Chondrocyte (in vitro differentiated cells): ENCODE measurements around the gene TFF2. TPM values are rescaled to one million over a fixed set of nuclear protein-coding genes. Genes with fewer than 3 reads are reported as not detected.
A peak's percentile ranks its signal among the peaks of the same experiment; 100 is the strongest.

Source experiments
- DNase-seq: peaks from one replicate; pipeline ENCODE4 v3.0.0; 2021; ENCODE audit warnings: mixed read lengths, low spot score
- H3K27ac Mint-ChIP-seq: one replicate; pipeline ENCODE4 v1.8.0; 2021; ENCODE audit warnings: mild to moderate bottlenecking, moderate library complexity, mixed read lengths; ENCODE audit not compliant: unreplicated experiment
- H3K27me3 Mint-ChIP-seq: 2 replicates; pipeline ENCODE4 v1.8.0; 2021; ENCODE audit warnings: low read depth, mixed read lengths
- H3K36me3 Mint-ChIP-seq: 2 replicates; pipeline ENCODE4 v1.8.0; 2021; ENCODE audit warnings: low read depth, mixed read lengths
- H3K4me1 Mint-ChIP-seq: 2 replicates; pipeline ENCODE4 v1.8.0; 2021; ENCODE audit warnings: low read depth, mild to moderate bottlenecking, mixed read lengths
- H3K4me3 Mint-ChIP-seq: one replicate; pipeline ENCODE4 v1.8.0; 2021; ENCODE audit warnings: mild to moderate bottlenecking, moderate library complexity, mixed read lengths; ENCODE audit not compliant: unreplicated experiment
- H3K9me3 Mint-ChIP-seq: 2 replicates; pipeline ENCODE4 v1.8.0; 2021; ENCODE audit warnings: low read depth, mixed read lengths
- CTCF ChIP-seq: fragments of 200-600 bp; sonication (generic); IDR thresholded peaks from 2 replicates; pipeline ENCODE4 v1.5.0; 2021; ENCODE audit warnings: antibody characterized with exemption, mild to moderate bottlenecking, moderate library complexity
- long read RNA-seq: library from polyadenylated mRNA; stranded (forward); transcript quantifications from one replicate; pipeline ENCODE4 v2.0.0, GENCODE V29; 2021
- total RNA-seq: library from RNA; stranded (reverse); gene quantifications from 3 replicates; pipeline ENCODE4 v1.2.1, GENCODE V29; 2021

Gene TFF2
- total RNA-seq: not detected in 3 replicates
- long read RNA-seq: 0 reads

DNA sequence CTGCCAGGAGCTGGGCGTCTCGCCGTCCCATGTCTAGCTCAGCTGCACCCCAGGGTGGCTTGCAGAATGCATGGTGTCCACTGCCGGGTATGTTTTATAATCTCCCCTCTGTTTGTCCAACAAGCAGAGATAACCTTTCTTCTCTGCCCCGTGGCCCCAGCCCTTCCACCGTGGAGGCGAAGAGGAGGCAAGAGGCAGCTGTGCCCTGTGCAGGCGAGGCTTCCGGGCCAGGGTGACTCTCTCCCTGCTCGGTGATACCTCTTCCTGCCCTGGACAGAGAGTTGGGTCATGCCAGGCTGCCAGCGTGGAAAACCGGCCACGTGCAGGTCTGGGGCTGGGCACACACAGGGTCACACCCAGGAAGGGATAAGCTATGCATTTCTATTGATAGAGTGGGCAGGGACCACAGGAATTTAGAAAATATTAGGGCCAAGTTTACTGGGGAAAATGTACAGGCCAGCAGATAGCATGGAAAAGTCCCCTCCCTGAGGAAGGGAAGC lies at the start of gene TFF2:
TFF2 (minus strand) TSS at position 68 of the 500 bp plus-strand sequence; CDS start at position 31, 37 bp downstream.
- no peak within 1 kb of the TSS for H3K4me3 Mint-ChIP-seq
- H3K36me3 Mint-ChIP-seq: peaks cover 1% of the 10 kb centered on the region
- peaks cover 22% of the 10 kb centered on the region for H3K9me3 Mint-ChIP-seq
- no peak within 1 kb of the TSS for H3K27ac Mint-ChIP-seq
- peaks cover 15% of the 10 kb centered on the region for H3K27me3 Mint-ChIP-seq
- no peak for DNase-seq
- peaks cover 6% of the 10 kb centered on the region for H3K4me1 Mint-ChIP-seq
- no peak for TF ChIP-seq CTCF

- DNase-seq: no peak
- no peaks in the 10 kb centered on the region for H3K36me3 Mint-ChIP-seq
- H3K4me1 Mint-ChIP-seq: peaks cover 42% of the 10 kb centered on the region
- no peaks in the 10 kb centered on the region for H3K9me3 Mint-ChIP-seq
- no peaks in the 10 kb centered on the region for H3K27me3 Mint-ChIP-seq
- H3K4me3 Mint-ChIP-seq: no peak overlapping the region
- no peak for TF ChIP-seq CTCF
- H3K27ac Mint-ChIP-seq: peak overlapping the region; percentile 71
These were observed 49.7 kb upstream of the TFF2 start for GRCh38 chr21:42400525-42400924.

DNA sequence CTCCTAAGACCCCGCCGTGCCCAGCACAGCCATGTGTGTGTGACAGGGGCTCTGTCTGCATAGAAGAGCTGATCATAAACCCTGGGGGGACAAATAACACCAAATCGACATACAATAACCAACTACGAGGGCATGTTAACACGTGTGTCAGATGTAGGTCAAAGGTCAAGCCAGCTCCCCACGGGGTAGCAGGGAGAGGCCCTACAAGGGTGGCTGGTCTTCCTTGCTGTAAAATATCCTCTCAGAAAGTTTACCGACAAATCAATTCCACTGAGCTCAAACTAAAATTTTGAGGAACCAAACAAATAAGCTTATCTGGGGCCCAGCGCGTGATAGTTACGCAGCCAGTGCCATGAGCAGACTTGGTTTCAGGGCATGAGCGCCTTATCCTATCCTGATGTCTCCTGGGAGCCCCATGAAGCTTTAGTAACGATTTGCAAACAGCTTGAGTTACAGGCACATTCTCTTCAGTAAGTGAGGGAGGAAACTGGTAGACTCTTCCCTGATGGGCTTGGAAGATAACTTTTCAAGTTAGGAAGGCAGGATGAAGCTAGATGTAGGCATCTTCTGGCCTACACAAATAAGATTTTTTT lies 47.7 kb upstream of the TFF2 start:
- no peaks in the 10 kb centered on the region for H3K27me3 Mint-ChIP-seq

GRCh38 chr21:42397746-42398394 lies 47.1 kb upstream of the TFF2 start:
- H3K27me3 Mint-ChIP-seq: no peaks in the 10 kb centered on the region
- H3K36me3 Mint-ChIP-seq: no peaks in the 10 kb centered on the region
- no peak for TF ChIP-seq CTCF
- H3K4me3 Mint-ChIP-seq: no peak overlapping the region
- no peak for DNase-seq
- H3K27ac Mint-ChIP-seq: no peak overlapping the region
- H3K4me1 Mint-ChIP-seq: peaks cover 45% of the 10 kb centered on the region
- H3K9me3 Mint-ChIP-seq: no peaks in the 10 kb centered on the region

More for the DNA sequence above, 47.7 kb upstream of the TFF2 start:
- H3K4me1 Mint-ChIP-seq: peaks cover 41% of the 10 kb centered on the region
- no peak for DNase-seq
- no peak overlapping the region for H3K4me3 Mint-ChIP-seq
- no peak for TF ChIP-seq CTCF
- no peak overlapping the region for H3K27ac Mint-ChIP-seq
- no peaks in the 10 kb centered on the region for H3K9me3 Mint-ChIP-seq
- no peaks in the 10 kb centered on the region for H3K36me3 Mint-ChIP-seq

GRCh38 chr21:42396799-42397745 lies 46.3 kb upstream of the TFF2 start:
- Mint-ChIP-seq H3K36me3 (no peaks in the 10 kb centered on the region), H3K27ac (no peak overlapping the region), H3K4me1 (peaks cover 51% of the 10 kb centered on the region), H3K4me3 (no peak overlapping the region), H3K9me3 (no peaks in the 10 kb centered on the region), H3K27me3 (no peaks in the 10 kb centered on the region)
- TF ChIP-seq CTCF: no peak
- no peak for DNase-seq
